Measurements from ENCODE around the gene TNS1.

- TF ChIP-seq POLR2A (IDR thresholded peaks at IDR 0.05; ENCODE audit: borderline replicate concordance, extremely low read depth, insufficient read depth, insufficient read length) (no peak), CEBPB (IDR thresholded peaks at IDR 0.05; ENCODE audit: low read depth) (no peak), CTCF (IDR thresholded peaks at IDR 0.05 in 2 of 3, conservative IDR thresholded peaks at IDR 0.05 in 1 of 3; ENCODE audit: borderline replicate concordance in 1 of 3, insufficient read depth in 1 of 3, low read depth in 2 of 3, low read length in 2 of 3) (no peak), YY1 (IDR thresholded peaks at IDR 0.05; ENCODE audit: extremely low read depth, insufficient replicate concordance, low read depth, low read length) (no peak), ZNF274 (IDR thresholded peaks at IDR 0.05; ENCODE audit: low read depth, low read length) (no peak), ZBTB33 (IDR thresholded peaks at IDR 0.05; ENCODE audit: extremely low read depth, insufficient replicate concordance, low read length) (no peak), ATF3 (IDR thresholded peaks at IDR 0.05) (no peak), SRF (IDR thresholded peaks at IDR 0.05; ENCODE audit: low read depth) (no peak), MAX (IDR thresholded peaks at IDR 0.05) (no peak), POLR2AphosphoS5 (IDR thresholded peaks at IDR 0.05; ENCODE audit: low read depth, low read length) (no peak), FOSL1 (IDR thresholded peaks at IDR 0.05; ENCODE audit: low read depth) (no peak), SP1 (IDR thresholded peaks at IDR 0.05; ENCODE audit: low read depth) (no peak), EZH2 (IDR thresholded peaks at IDR 0.05) (no peak)
These were observed 213.0 kb downstream of the TNS1 start for GRCh38 chr2:217789736-217790181.

Data from HCT116 (cell line).